GM12801 (cell line): ENCODE results near the gene TGFBRAP1.

Experiments
- CTCF ChIP-seq: IDR thresholded peaks from one replicate; pipeline ENCODE4 v1.5.1; 2011; ENCODE audit warnings: control low read depth; ENCODE audit not compliant: insufficient read length; ENCODE audit errors: extremely low read depth

TGFBRAP1 gene

GRCh38 chr2:105373895-105374401, 44.4 kb upstream of the TGFBRAP1 start:
- TF ChIP-seq CTCF: no peak

GRCh38 chr2:105373344-105373781, 43.8 kb upstream of the TGFBRAP1 start:
- no peak for TF ChIP-seq CTCF

- TF ChIP-seq CTCF: no peak
Measured at GRCh38 chr2:105371810-105372209, 42.3 kb upstream of the TGFBRAP1 start.

- TF ChIP-seq CTCF: no peak
Measured at GRCh38 chr2:105371156-105371555, 41.6 kb upstream of the TGFBRAP1 start.

- no peak for TF ChIP-seq CTCF
Measured at GRCh38 chr2:105369777-105370690, 40.5 kb upstream of the TGFBRAP1 start.

GRCh38 chr2:105368759-105369408, 39.3 kb upstream of the TGFBRAP1 start:
- no peak for TF ChIP-seq CTCF

- no peak for TF ChIP-seq CTCF
Measured at GRCh38 chr2:105365206-105365605, 35.7 kb upstream of the TGFBRAP1 start.
